Activated CD4-positive, alpha-beta memory T cell treated with anti-CD3 and anti-CD28 coated beads for 36 hours (primary cell): ENCODE results near the gene RTL9. TPM values are rescaled to one million over a fixed set of nuclear protein-coding genes. Genes with fewer than 3 reads are reported as not detected.

Experiments used
- CTCF ChIA-PET: fragments of 350-600 bp; sonication (Branson Sonifier 250); formaldehyde crosslinking; loops from one replicate; lab custom pipeline; 2021; ENCODE audit warnings: antibody characterized with exemption, inconsistent platforms; lab: Charles Lee
- POLR2A ChIA-PET: fragments of 350-600 bp; sonication (Branson Sonifier 250); formaldehyde crosslinking; loops from one replicate; lab custom pipeline; 2021; ENCODE audit warnings: antibody characterized with exemption; lab: Charles Lee
- DNase-seq: peaks from one replicate; pipeline ENCODE4 v3.0.0-alpha.2; 2020
- H3K27ac Mint-ChIP-seq: one replicate; pipeline ENCODE4 v1.8.0; 2021; ENCODE audit warnings: mixed read lengths
- H3K27me3 Mint-ChIP-seq: one replicate; pipeline ENCODE4 v1.8.0; 2021; ENCODE audit warnings: mixed read lengths
- H3K36me3 Mint-ChIP-seq: one replicate; pipeline ENCODE4 v1.8.0; 2021; ENCODE audit warnings: mixed read lengths
- H3K4me1 Mint-ChIP-seq: one replicate; pipeline ENCODE4 v1.8.0; 2021; ENCODE audit warnings: low read depth, mixed read lengths
- H3K4me3 Mint-ChIP-seq: one replicate; pipeline ENCODE4 v1.8.0; 2021; ENCODE audit warnings: mild to moderate bottlenecking, mixed read lengths
- H3K9me3 Mint-ChIP-seq: one replicate; pipeline ENCODE4 v1.8.0; 2021; ENCODE audit warnings: mixed read lengths
- intact Hi-C: fragments of 100-400 bp; cut with micrococcal nuclease; formaldehyde crosslinking; loops from one replicate; pipeline ENCODE4 v1.15.1; 2023
- total RNA-seq, 2 experiments: library from RNA; stranded (reverse); gene quantifications; one replicate each; pipeline ENCODE4 v1.2.3, GENCODE V29; 2021

Gene RTL9
- total RNA-seq, 2 experiments from 2014 or later: 0.05 TPM; not detected in 1

GRCh38 chrX:110359273-110359672 is 625 bp downstream of the RTL9 start:
- DNase-seq: no peak
- no peak overlapping the region for H3K27ac Mint-ChIP-seq
- no peak overlapping the region for H3K4me3 Mint-ChIP-seq
- POLR2A ChIA-PET: no interaction called here
- intact Hi-C loops: no loop called here
- no peaks in the 10 kb centered on the region for H3K27me3 Mint-ChIP-seq
- CTCF ChIA-PET: no interaction called here
- no peaks in the 10 kb centered on the region for H3K4me1 Mint-ChIP-seq
- H3K36me3 Mint-ChIP-seq: no peaks in the 10 kb centered on the region
- H3K9me3 Mint-ChIP-seq: no peaks in the 10 kb centered on the region

- no peak for DNase-seq
- Mint-ChIP-seq H3K27ac (no peak overlapping the region), H3K4me3 (no peak overlapping the region), H3K4me1 (no peaks in the 10 kb centered on the region), H3K27me3 (no peaks in the 10 kb centered on the region), H3K36me3 (no peaks in the 10 kb centered on the region), H3K9me3 (no peaks in the 10 kb centered on the region)
- CTCF ChIA-PET: no interaction called here
- intact Hi-C loops: no loop called here
- POLR2A ChIA-PET: no interaction called here
Measured at GRCh38 chrX:110363244-110363643, 4.6 kb downstream of the RTL9 start.

- Mint-ChIP-seq H3K9me3 (no peaks in the 10 kb centered on the region), H3K4me3 (no peak overlapping the region), H3K4me1 (no peaks in the 10 kb centered on the region), H3K27me3 (peaks cover 4% of the 10 kb centered on the region), H3K27ac (no peak overlapping the region), H3K36me3 (no peaks in the 10 kb centered on the region)
- intact Hi-C loops: no loop called here
- DNase-seq: no peak
- ChIA-PET CTCF (no interaction called here), POLR2A (no interaction called here)
Measured at GRCh38 chrX:110373310-110373709, 14.7 kb downstream of the RTL9 start.

GRCh38 chrX:110374559-110374958 is 15.9 kb downstream of the RTL9 start:
- POLR2A ChIA-PET: no interaction called here
- no peaks in the 10 kb centered on the region for H3K4me1 Mint-ChIP-seq
- CTCF ChIA-PET: interaction anchor here (0.7 kb wide), 1 partner anchor 34 kb away, joined by 3 read pairs; no protein-coding TSS in a partner anchor

GRCh38 chrX:110381216-110381615 is 22.6 kb downstream of the RTL9 start:
- ChIA-PET POLR2A (no interaction called here), CTCF (no interaction called here)
- Mint-ChIP-seq H3K4me1 (no peaks in the 10 kb centered on the region), H3K4me3 (no peak overlapping the region), H3K27ac (no peak overlapping the region), H3K9me3 (no peaks in the 10 kb centered on the region), H3K27me3 (no peaks in the 10 kb centered on the region), H3K36me3 (no peaks in the 10 kb centered on the region)
- DNase-seq: no peak
- intact Hi-C loops: no loop called here

More at GRCh38 chrX:110374559-110374958, 15.9 kb downstream of the RTL9 start:
- intact Hi-C loops: no loop called here
- Mint-ChIP-seq H3K9me3 (no peaks in the 10 kb centered on the region), H3K27me3 (peaks cover 4% of the 10 kb centered on the region), H3K4me3 (no peak overlapping the region), H3K27ac (no peak overlapping the region), H3K36me3 (no peaks in the 10 kb centered on the region)
- no peak for DNase-seq

GRCh38 chrX:110383414-110383813 is 24.8 kb downstream of the RTL9 start:
- no peak for DNase-seq
- Mint-ChIP-seq H3K4me3 (no peak overlapping the region), H3K36me3 (no peaks in the 10 kb centered on the region), H3K27me3 (no peaks in the 10 kb centered on the region), H3K4me1 (no peaks in the 10 kb centered on the region), H3K9me3 (no peaks in the 10 kb centered on the region), H3K27ac (no peak overlapping the region)
- ChIA-PET POLR2A (no interaction called here), CTCF (no interaction called here)
- intact Hi-C loops: no loop called here

- H3K36me3 Mint-ChIP-seq: no peaks in the 10 kb centered on the region
- no peaks in the 10 kb centered on the region for H3K4me1 Mint-ChIP-seq
- no peak overlapping the region for H3K27ac Mint-ChIP-seq
- CTCF ChIA-PET: no interaction called here
- H3K9me3 Mint-ChIP-seq: no peaks in the 10 kb centered on the region
- H3K4me3 Mint-ChIP-seq: no peak overlapping the region
- no peaks in the 10 kb centered on the region for H3K27me3 Mint-ChIP-seq
- DNase-seq: no peak
- POLR2A ChIA-PET: no interaction called here
- intact Hi-C loops: no loop called here
Measured at GRCh38 chrX:110384490-110384889, 25.8 kb downstream of the RTL9 start.

GRCh38 chrX:110389570-110389969 is 30.9 kb downstream of the RTL9 start:
- ChIA-PET CTCF (no interaction called here), POLR2A (no interaction called here)
- Mint-ChIP-seq H3K9me3 (no peaks in the 10 kb centered on the region), H3K36me3 (no peaks in the 10 kb centered on the region), H3K4me1 (no peaks in the 10 kb centered on the region), H3K4me3 (no peak overlapping the region), H3K27me3 (no peaks in the 10 kb centered on the region), H3K27ac (no peak overlapping the region)
- intact Hi-C loops: no loop called here
- DNase-seq: no peak

- intact Hi-C loops: no loop called here
- Mint-ChIP-seq H3K4me1 (no peaks in the 10 kb centered on the region), H3K4me3 (no peak overlapping the region), H3K9me3 (no peaks in the 10 kb centered on the region), H3K27ac (no peak overlapping the region), H3K36me3 (no peaks in the 10 kb centered on the region), H3K27me3 (no peaks in the 10 kb centered on the region)
- DNase-seq: no peak
- ChIA-PET CTCF (no interaction called here), POLR2A (no interaction called here)
Measured at GRCh38 chrX:110391086-110391485, 32.4 kb downstream of the RTL9 start.

GRCh38 chrX:110394651-110395050 is 36.0 kb downstream of the RTL9 start:
- CTCF ChIA-PET: interaction anchor here (0.9 to 1.6 kb wide), 2 partner anchors 232 to 248 kb away, joined by 3 read pairs; no protein-coding TSS in a partner anchor
- Mint-ChIP-seq H3K4me3 (no peak overlapping the region), H3K4me1 (no peaks in the 10 kb centered on the region), H3K27me3 (no peaks in the 10 kb centered on the region), H3K36me3 (no peaks in the 10 kb centered on the region), H3K9me3 (no peaks in the 10 kb centered on the region), H3K27ac (no peak overlapping the region)
- no peak for DNase-seq
- intact Hi-C loops: no loop called here
- POLR2A ChIA-PET: no interaction called here

GRCh38 chrX:110395877-110396276 is 37.2 kb downstream of the RTL9 start:
- Mint-ChIP-seq H3K9me3 (no peaks in the 10 kb centered on the region), H3K27ac (no peak overlapping the region), H3K36me3 (no peaks in the 10 kb centered on the region), H3K27me3 (no peaks in the 10 kb centered on the region), H3K4me1 (no peaks in the 10 kb centered on the region), H3K4me3 (no peak overlapping the region)
- DNase-seq: no peak
- CTCF ChIA-PET: interaction anchor here (1.6 kb wide), 1 partner anchor 233 kb away, joined by 3 read pairs; no protein-coding TSS in a partner anchor
- POLR2A ChIA-PET: no interaction called here
- intact Hi-C loops: no loop called here

- no peaks in the 10 kb centered on the region for H3K4me1 Mint-ChIP-seq
- intact Hi-C loops: no loop called here
- no peaks in the 10 kb centered on the region for H3K27me3 Mint-ChIP-seq
- no peaks in the 10 kb centered on the region for H3K9me3 Mint-ChIP-seq
- ChIA-PET POLR2A (no interaction called here), CTCF (no interaction called here)
- DNase-seq: no peak
- H3K4me3 Mint-ChIP-seq: no peak overlapping the region
- H3K36me3 Mint-ChIP-seq: no peaks in the 10 kb centered on the region
- H3K27ac Mint-ChIP-seq: no peak overlapping the region
Measured at GRCh38 chrX:110396735-110397134, 38.1 kb downstream of the RTL9 start.

- Mint-ChIP-seq H3K9me3 (no peaks in the 10 kb centered on the region), H3K27me3 (no peaks in the 10 kb centered on the region), H3K36me3 (no peaks in the 10 kb centered on the region), H3K4me3 (no peak overlapping the region), H3K27ac (no peak overlapping the region), H3K4me1 (no peaks in the 10 kb centered on the region)
- intact Hi-C loops: no loop called here
- ChIA-PET CTCF (interaction anchor here (0.8 kb wide), 1 partner anchor 80 kb away, joined by 3 read pairs; the partner anchor contains the start of gene AMMECR1), POLR2A (no interaction called here)
- DNase-seq: no peak
Measured at GRCh38 chrX:110397339-110397738, 38.7 kb downstream of the RTL9 start.
